Sigmoid colon (tissue), 7 donors: ENCODE data around the gene MYO19. TPM values are rescaled to one million over a fixed set of nuclear protein-coding genes. Genes with fewer than 3 reads are reported as not detected.

Experiments
- DNase-seq: peaks from one replicate; pipeline ENCODE4 v3.0.0-alpha.2; 2019
- H3K27ac ChIP-seq, 4 donors: fragments of 200-600 bp; sonication (generic); one replicate each; pipeline ENCODE4 v1.5.1; 2016 to 2019; ENCODE audit warnings: mild to moderate bottlenecking in 1 of 4
- H3K27me3 ChIP-seq, 3 donors: fragments of 200-600 bp; sonication (generic); one replicate each; pipeline ENCODE4 v1.5.1; 2019; ENCODE audit warnings: mild to moderate bottlenecking in 1 of 3
- H3K36me3 ChIP-seq, 4 donors: fragments of 200-600 bp; sonication (generic); one replicate each; pipeline ENCODE4 v1.5.1; 2016 to 2019
- H3K4me1 ChIP-seq, 4 donors: fragments of 200-600 bp; sonication (generic); one replicate each; pipeline ENCODE4 v1.5.1; 2017 to 2019
- H3K4me3 ChIP-seq, 4 donors: fragments of 200-600 bp; sonication (generic); one replicate each; pipeline ENCODE4 v1.5.1; 2017 to 2019; ENCODE audit warnings: mild to moderate bottlenecking in 2 of 4, moderate library complexity in 1 of 4
- H3K9me3 ChIP-seq, 4 donors: fragments of 200-600 bp in 3 of 4; sonication (generic) in 3 of 4; one replicate each; pipeline versions ENCODE4 v1.5.1 to v1.6.1; 2013 to 2019
- EP300 ChIP-seq, 4 donors: sonication (generic); formaldehyde crosslinking; IDR thresholded peaks; one replicate each; pipeline ENCODE4 v1.6.1; 2017; ENCODE audit warnings: antibody characterized with exemption in 4 of 4
- POLR2A ChIP-seq, 2 donors: fragments of 450-650 bp; IDR thresholded peaks; one replicate each; pipeline ENCODE4 v1.6.1; 2016; ENCODE audit warnings: antibody characterized with exemption in 2 of 2, mild to moderate bottlenecking in 2 of 2, moderate library complexity in 2 of 2
- POLR2AphosphoS5 ChIP-seq, 4 donors: sonication (generic); formaldehyde crosslinking; IDR thresholded peaks; one replicate each; pipeline ENCODE4 v1.6.1; 2017; ENCODE audit warnings: antibody characterized with exemption in 4 of 4
- WGBS, 2 donors: extraction: QIAGEN DNeasy Blood & Tissue Kit; methylation state at CpG; one replicate each; pipeline ENCODE4 v1.1.7; 2013; 5-methylcytosine and 5-hydroxymethylcytosine counted together
- intact Hi-C: fragments of 100-400 bp; cut with DNase I; formaldehyde crosslinking; loops from one replicate; pipeline ENCODE4 v1.15.1; 2023
- polyA plus RNA-seq, 3 donors: library from polyadenylated mRNA; stranded (reverse); fragments of 200-250 nt; gene quantifications; one replicate each; pipeline ENCODE4 v1.2.3, GENCODE V29; 2013
- total RNA-seq, 4 donors: library from RNA; depleted of rRNA; stranded (reverse); fragments of >200 nt; gene quantifications; one replicate each; pipeline ENCODE4 v1.1.0, GENCODE V29; 2016
- TF ChIP-seq, protein P1 (sequence below), 4 experiments: fragments of 450-650 bp in 3 of 4; fragments of 200-600 bp in 1 of 4; IDR thresholded peaks; one replicate each; pipeline ENCODE4 v1.5.1; 2016 to 2019; ENCODE audit warnings: antibody characterized with exemption in 4 of 4, mild to moderate bottlenecking in 3 of 4, moderate library complexity in 2 of 4
- donor health status: healthy with polysubstance abuse.
- donor health status: Bipolar disorder and iron deficiency.
- donor health status: healthy.

The MYO19 gene
- total and polyA plus RNA-seq, 7 donors = 19.2 to 67.2 (median 57.8) TPM

DNA sequence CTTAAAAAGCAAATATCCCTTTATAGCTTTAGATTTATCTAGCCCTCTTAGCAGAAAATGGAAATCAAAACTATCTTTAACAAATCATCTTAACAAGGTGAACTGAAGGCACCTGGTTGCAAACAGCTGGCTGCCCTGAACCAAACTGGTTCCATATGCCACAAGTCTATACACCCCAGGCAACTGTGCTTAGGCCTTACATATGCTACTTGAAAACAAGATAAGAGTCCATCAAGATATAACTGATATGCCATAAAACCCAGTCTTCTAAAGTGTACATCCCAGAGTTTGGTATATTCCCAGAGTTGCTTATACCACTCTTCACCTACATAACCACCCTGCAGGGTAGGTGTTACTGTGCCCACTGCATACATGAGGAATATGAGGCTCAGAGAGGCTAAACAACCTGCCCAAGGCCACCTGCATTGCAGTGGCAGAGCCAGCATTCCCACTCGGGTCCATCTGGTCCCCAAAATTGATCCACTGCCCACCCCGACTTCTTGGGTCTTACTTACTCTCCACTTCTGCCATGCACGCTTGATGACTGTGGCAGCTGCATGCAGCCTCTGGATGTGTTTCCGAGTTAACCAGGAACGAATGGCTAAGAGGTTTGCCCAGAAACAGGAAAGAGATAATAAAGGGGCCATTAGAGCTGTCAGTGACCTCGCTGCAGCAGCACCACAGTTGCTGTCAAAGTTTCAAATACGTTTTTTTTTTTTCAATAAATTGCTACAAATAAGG is 35.9 kb downstream of the MYO19 start:
- no peak overlapping the region for H3K27ac ChIP-seq
- no peak for TF ChIP-seq POLR2AphosphoS5 (IDR thresholded peaks at IDR 0.05)
- TF ChIP-seq, protein P1, sequence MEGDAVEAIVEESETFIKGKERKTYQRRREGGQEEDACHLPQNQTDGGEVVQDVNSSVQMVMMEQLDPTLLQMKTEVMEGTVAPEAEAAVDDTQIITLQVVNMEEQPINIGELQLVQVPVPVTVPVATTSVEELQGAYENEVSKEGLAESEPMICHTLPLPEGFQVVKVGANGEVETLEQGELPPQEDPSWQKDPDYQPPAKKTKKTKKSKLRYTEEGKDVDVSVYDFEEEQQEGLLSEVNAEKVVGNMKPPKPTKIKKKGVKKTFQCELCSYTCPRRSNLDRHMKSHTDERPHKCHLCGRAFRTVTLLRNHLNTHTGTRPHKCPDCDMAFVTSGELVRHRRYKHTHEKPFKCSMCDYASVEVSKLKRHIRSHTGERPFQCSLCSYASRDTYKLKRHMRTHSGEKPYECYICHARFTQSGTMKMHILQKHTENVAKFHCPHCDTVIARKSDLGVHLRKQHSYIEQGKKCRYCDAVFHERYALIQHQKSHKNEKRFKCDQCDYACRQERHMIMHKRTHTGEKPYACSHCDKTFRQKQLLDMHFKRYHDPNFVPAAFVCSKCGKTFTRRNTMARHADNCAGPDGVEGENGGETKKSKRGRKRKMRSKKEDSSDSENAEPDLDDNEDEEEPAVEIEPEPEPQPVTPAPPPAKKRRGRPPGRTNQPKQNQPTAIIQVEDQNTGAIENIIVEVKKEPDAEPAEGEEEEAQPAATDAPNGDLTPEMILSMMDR (IDR thresholded peaks at IDR 0.05) = no peak
- TF ChIP-seq EP300 (IDR thresholded peaks at IDR 0.05) = no peak
- TF ChIP-seq POLR2A (IDR thresholded peaks at IDR 0.05) = no peak
- peaks cover 24 to 78% (median 28%) of the 10 kb centered on the region in 4 donors for H3K36me3 ChIP-seq
- no peak overlapping the region for H3K4me3 ChIP-seq
- H3K9me3 ChIP-seq = no peaks in the 10 kb centered on the region
- no peaks in the 10 kb centered on the region for H3K27me3 ChIP-seq
- DNase-seq = peak; percentile 44
- intact Hi-C loops = no loop called here
- no peaks in the 10 kb centered on the region for H3K4me1 ChIP-seq
- WGBS, 2 donors = 74 to 78% methylated on average over 7 of the region's 7 CpGs

DNA sequence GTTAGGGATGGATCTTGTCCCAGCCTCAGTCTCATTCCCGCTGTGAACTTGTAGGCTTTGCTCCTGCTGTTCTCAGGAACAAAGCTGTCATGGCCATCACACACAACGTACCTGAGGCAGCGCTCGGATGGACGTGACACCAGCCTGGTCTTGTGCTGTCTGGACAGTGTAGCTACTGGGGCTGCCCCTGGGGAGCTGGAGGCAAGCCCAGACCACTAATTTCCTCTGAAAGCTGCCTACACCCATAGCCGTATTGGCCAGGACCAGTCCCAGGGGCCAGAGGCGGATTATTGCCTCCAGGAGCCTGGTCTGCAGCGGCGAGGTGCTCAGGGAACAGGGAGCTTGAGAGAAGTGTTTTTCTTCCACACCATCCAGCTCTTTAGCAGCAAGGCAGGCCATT is 36.5 kb downstream of the MYO19 start:
- intact Hi-C loops = no loop called here
- H3K27me3 ChIP-seq = no peaks in the 10 kb centered on the region
- H3K27ac ChIP-seq = no peak overlapping the region
- DNase-seq = peak; percentile 56
- TF ChIP-seq, protein P1 (IDR thresholded peaks at IDR 0.05) = no peak
- no peak for TF ChIP-seq POLR2A (IDR thresholded peaks at IDR 0.05)
- no peak for TF ChIP-seq POLR2AphosphoS5 (IDR thresholded peaks at IDR 0.05)
- no peak for TF ChIP-seq EP300 (IDR thresholded peaks at IDR 0.05)
- H3K4me3 ChIP-seq = no peak overlapping the region
- H3K9me3 ChIP-seq = no peaks in the 10 kb centered on the region
- peaks cover 25 to 78% (median 34%) of the 10 kb centered on the region in 4 donors for H3K36me3 ChIP-seq
- 89 to 93% methylated on average over 9 of the region's 9 CpGs for WGBS, 2 donors
- no peaks in the 10 kb centered on the region for H3K4me1 ChIP-seq

DNA sequence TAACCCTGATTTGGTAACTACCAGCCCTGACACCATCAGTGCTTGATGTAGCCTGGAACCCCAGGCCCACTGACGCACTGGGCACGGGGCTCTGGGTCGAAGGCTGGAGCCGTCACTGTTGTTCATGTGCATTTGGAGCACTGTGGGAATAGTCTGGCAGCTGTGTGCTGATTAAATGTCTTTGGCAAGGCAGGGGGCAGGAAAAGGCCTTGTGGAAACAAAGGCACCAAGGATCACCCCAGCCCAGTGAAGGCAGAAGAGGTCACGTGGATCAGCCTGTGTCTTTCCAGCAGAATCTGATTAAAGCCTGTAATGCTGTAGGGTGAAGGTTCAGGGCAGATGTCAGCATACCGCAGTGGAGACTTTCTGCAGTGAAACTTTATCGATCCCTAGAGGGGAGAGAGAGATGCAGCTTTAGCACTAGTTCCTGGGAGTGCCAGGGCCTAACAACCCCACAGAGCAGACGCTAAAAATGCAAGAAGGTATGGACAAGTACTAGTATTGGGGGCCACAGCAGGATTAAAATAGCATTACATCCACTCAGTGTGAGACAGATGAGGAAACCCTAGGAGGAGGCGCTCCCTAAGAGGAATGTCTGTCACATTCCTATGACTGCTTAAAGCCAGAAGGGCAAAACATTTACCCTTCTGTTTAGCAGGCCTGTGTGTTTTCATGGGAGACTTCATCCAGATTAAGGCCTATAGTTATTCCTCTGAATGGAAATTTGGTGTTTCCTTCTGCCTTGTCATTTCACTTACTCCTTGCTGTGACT is 38.5 kb downstream of the MYO19 start:
- TF ChIP-seq EP300 (IDR thresholded peaks at IDR 0.05) (no peak), POLR2AphosphoS5 (IDR thresholded peaks at IDR 0.05) (no peak), POLR2A (IDR thresholded peaks at IDR 0.05) (no peak)
- TF ChIP-seq, protein P1 (IDR thresholded peaks at IDR 0.05) = no peak
- intact Hi-C loops = no loop called here
- 94 to 96% methylated on average over 9 of the region's 9 CpGs for WGBS, 2 donors

DNA sequence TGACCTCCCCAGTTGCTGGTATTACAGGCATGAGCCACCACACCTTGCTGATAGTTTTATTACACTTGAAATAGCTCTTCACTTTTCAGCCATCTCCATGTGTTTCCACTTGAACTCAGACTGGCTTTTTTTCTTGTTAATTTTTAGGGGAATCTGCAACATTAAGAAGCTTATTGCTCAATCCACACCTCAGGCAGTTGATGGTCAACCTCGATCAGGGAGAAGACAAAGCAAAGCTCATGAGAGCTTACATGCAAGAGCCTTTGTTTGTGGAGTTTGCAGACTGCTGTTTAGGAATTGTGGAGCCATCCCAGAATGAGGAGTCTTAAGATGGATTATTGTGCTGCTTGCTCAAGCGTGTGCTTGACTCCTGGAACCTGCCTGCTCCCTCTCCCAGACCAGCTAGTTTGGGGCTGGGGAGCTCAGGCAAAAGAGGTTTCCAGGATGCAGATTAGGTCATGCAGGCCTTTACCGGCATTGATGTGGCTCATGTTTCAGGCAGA is 39.5 kb downstream of the MYO19 start:
- Histone ChIP-seq H3K4me3 (no peak overlapping the region), H3K4me1 (no peaks in the 10 kb centered on the region), H3K9me3 (no peaks in the 10 kb centered on the region), H3K27ac (no peak overlapping the region), H3K27me3 (no peaks in the 10 kb centered on the region), H3K36me3 (peaks cover 28 to 74% (median 40%) of the 10 kb centered on the region in 4 donors)
- peak; percentile 4 for DNase-seq
- intact Hi-C loops = no loop called here
- TF ChIP-seq, protein P1 (IDR thresholded peaks at IDR 0.05) = no peak
- no peak for TF ChIP-seq POLR2AphosphoS5 (IDR thresholded peaks at IDR 0.05)
- TF ChIP-seq EP300 (IDR thresholded peaks at IDR 0.05) = no peak
- TF ChIP-seq POLR2A (IDR thresholded peaks at IDR 0.05) = no peak
- 68 to 81% methylated on average over 3 of the region's 3 CpGs for WGBS, 2 donors

More for the DNA sequence above, 38.5 kb downstream of the MYO19 start:
- no peak overlapping the region for H3K4me3 ChIP-seq
- no peaks in the 10 kb centered on the region for H3K27me3 ChIP-seq
- no peaks in the 10 kb centered on the region for H3K4me1 ChIP-seq
- H3K27ac ChIP-seq = no peak overlapping the region
- peaks cover 28 to 81% (median 40%) of the 10 kb centered on the region in 4 donors for H3K36me3 ChIP-seq
- no peaks in the 10 kb centered on the region for H3K9me3 ChIP-seq
- DNase-seq = peak; percentile 40
